Mucosa of descending colon (tissue), 3 donors: Measurements from ENCODE around the gene MSS51. TPM values are rescaled to one million over a fixed set of nuclear protein-coding genes. Genes with fewer than 3 reads are reported as not detected.
"Not testable (repeated sequence)": the region's sequence is repeated elsewhere in the genome, so short reads cannot be mapped to it uniquely, and the experiment has no call there.

ENCODE experiments used
- ATAC-seq: fragments of 200-7000 bp; cut with Tn5 transposase; one replicate; pipeline ENCODE4 v1.9.1; 2020; ENCODE audit warnings: mild to moderate bottlenecking, moderate library complexity
- DNase-seq, 3 donors: peaks; one replicate each; pipeline ENCODE4 v3.0.0-alpha.2; 2020
- H3K36me3 ChIP-seq: fragments of 200-600 bp; one replicate; pipeline ENCODE4 v1.8.0; 2021; ENCODE audit warnings: low read depth, mild to moderate bottlenecking
- H3K4me1 ChIP-seq: fragments of 200-600 bp; one replicate; pipeline ENCODE4 v1.8.0; 2021; ENCODE audit warnings: low read depth, mild to moderate bottlenecking
- H3K4me3 ChIP-seq: fragments of 200-600 bp; one replicate; pipeline ENCODE4 v1.8.0; 2021; ENCODE audit warnings: mild to moderate bottlenecking
- H3K9me3 ChIP-seq: fragments of 200-600 bp; one replicate; pipeline ENCODE4 v1.8.0; 2021; ENCODE audit warnings: mild to moderate bottlenecking
- CTCF ChIP-seq: fragments of 200-600 bp; IDR thresholded peaks from one replicate; pipeline ENCODE4 v1.8.0; 2022; ENCODE audit warnings: antibody characterized with exemption, mild to moderate bottlenecking
- intact Hi-C, 2 donors: fragments of 100-400 bp; cut with DNase I in 1 of 2; cut with micrococcal nuclease in 1 of 2; formaldehyde crosslinking; loops; one replicate each; pipeline versions ENCODE4 v1.11.0 to v1.11.1; 2022; cut with DNase I, micrococcal nuclease
- total RNA-seq, 3 donors: library from RNA; stranded (reverse); fragmentation: NEBNext Ultra II Directional in 2 of 3; extraction: Animal tissue kit (Norgen Biotek cat#: 25700) in 2 of 3; gene quantifications; one replicate each; pipeline versions ENCODE4 v1.2.1 to v1.2.4, GENCODE V29; 2021 to 2023
- donor health status: DM: no; HTN: no; CAD: no; lungs with moderate emphysema.
- donor health status: DM: no; HTN: no; CAD: no.
- donor health status: DM: no; HTN: yes; CAD: no.

The MSS51 gene
- total RNA-seq, 3 donors from 2014 or later, result 1.8 to 2.8 (median 2.7) TPM

DNA sequence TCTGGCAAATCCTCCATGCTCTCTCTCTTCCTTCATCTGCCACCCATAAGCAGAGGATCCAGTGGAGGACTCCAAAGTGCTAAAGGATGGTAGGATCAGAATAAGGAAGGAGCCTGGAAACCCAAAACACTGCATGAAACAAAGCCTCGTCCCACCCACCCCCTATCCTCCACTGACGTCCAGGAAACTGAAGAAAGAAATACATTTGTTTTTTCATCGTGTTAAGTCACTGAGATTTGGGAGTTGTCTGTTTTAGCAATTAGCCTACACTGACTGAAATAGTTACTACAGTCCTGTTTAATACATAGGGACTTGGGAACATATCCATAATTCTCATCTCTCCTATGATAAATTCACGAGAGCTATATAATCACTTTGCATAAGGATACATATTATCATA is 34.3 kb downstream of the MSS51 start:
- DNase-seq (no peak), ATAC-seq (no peak)
- no peak overlapping the region for H3K4me3 ChIP-seq
- no peaks in the 10 kb centered on the region for H3K9me3 ChIP-seq
- no peaks in the 10 kb centered on the region for H3K4me1 ChIP-seq
- no peak for TF ChIP-seq CTCF
- intact Hi-C loops, result no loop called here
- peaks cover 9% of the 10 kb centered on the region for H3K36me3 ChIP-seq

DNA sequence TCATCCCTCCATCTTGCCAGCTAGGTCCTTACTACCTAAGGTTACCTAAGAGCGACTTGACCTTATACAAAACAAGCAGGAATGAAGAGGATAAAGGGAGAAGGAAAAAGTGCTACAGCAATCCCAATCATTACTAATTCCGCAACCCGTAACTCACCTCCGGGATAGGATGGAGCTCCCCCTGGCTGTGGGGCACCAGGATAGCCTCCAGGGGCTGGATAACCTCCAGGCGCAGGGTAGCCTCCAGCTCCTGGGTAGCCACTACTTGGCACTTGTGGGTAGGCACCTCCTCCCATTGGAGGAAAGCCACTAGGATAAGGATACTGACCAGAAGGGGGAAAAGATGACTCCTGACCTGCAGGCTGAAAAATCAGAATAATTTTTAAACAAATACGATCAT is 35.3 kb downstream of the MSS51 start:
- intact Hi-C loops, result no loop called here
- Histone ChIP-seq H3K36me3 (peaks cover 9% of the 10 kb centered on the region), H3K9me3 (no peaks in the 10 kb centered on the region), H3K4me1 (no peaks in the 10 kb centered on the region), H3K4me3 (no peak overlapping the region)
- ATAC-seq (peak; percentile 41), DNase-seq (no peak)
- no peak for TF ChIP-seq CTCF

DNA sequence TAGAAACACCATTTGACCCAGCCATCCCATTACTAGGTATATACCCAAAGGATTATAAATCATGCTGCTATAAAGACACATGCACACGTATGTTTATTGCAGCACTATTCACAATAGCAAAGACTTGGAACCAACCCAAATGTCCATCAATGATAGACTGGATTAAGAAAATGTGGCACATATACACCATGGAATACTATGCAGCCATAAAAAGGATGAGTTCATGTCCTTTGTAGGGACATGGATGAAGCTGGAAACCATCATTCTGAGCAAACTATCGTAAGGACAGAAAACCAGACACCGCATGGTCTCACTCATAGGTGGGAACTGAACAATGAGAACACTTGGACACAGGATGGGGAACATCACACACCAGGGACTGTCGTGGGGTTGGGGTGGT is 39.0 kb downstream of the MSS51 start:
- intact Hi-C loops, H3K4me3 ChIP-seq, H3K36me3 ChIP-seq, DNase-seq, ATAC-seq, H3K4me1 ChIP-seq, H3K9me3 ChIP-seq: not testable (repeated sequence)

DNA sequence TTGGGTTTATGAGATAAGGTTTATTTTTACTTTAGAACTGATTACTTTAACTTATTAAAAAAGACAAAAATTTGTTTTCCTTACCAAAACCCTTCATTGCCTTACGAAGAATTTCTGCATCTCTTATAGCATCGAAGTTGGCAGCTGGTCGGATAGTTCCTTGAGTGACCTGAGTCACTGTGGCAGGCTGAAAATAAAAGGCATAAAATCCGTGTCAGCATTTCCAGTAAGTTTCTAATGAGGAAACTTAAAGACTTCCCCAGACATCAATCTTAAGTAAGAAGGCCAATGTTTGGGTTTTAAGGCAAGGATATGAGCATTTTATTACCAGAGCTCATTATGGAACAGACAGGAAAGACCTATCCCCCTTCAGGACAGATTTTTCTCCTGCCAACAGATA is 45.1 kb downstream of the MSS51 start:
- no peaks in the 10 kb centered on the region for H3K9me3 ChIP-seq
- ATAC-seq, result no peak
- no peaks in the 10 kb centered on the region for H3K4me1 ChIP-seq
- TF ChIP-seq CTCF, result no peak
- DNase-seq, result no peak
- intact Hi-C loops, result no loop called here
- no peak overlapping the region for H3K4me3 ChIP-seq
- no peaks in the 10 kb centered on the region for H3K36me3 ChIP-seq

DNA sequence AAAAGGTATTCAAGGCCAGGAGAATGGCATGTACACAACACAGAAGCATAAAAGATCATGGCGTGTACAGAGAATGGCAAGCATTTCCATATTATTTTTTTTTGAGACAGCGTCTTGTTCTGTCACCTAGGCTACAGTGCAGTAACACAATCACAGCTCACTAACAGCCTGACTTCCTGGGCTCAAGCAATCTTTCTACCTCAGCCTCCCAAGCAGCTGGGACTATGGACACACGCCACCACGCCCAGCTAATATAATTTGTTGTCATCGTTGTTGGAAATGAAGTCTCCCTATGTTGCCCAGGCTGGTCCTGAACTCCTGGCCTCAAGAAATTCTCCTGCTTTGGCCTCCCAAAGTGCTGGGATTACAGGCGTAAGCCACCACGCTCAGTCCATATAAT is 46.8 kb downstream of the MSS51 start:
- intact Hi-C loops, result no loop called here
- DNase-seq (no peak), ATAC-seq (peak; percentile 67)
- H3K4me1 ChIP-seq, result no peaks in the 10 kb centered on the region
- H3K36me3 ChIP-seq, result no peaks in the 10 kb centered on the region
- H3K4me3 ChIP-seq, result no peak overlapping the region
- no peaks in the 10 kb centered on the region for H3K9me3 ChIP-seq
- no peak for TF ChIP-seq CTCF

DNA sequence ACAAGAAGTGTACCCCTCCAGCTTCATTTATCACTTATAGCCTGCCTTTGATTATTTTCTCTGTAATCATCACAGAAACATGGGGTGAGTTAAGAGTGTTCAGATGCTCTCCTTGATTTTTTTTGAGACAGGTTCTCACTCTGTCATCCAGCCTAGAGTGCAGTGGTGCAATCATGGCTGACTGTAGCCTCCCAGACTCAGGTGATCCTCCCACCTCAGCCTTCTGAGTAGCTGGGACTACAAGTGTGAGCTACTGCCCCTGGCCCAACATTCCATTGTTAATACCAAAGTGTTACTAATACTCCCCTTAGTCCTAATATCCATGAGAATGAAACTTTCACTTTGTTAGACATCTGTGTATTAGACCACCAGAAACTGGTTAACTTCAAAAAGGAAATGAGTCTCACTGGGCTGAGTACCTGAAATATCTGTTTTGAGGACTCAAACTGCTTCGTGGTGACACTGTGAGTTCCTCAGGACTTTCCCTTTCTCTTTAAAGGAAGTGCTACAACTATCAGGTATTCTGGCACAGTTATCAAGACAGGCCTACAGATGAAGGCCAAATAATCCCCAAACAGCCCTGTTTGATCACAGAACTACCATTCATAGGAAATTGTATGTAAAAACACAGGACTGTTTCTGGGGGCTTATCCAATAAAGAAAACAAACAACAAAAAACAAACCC is 54.2 kb downstream of the MSS51 start:
- Histone ChIP-seq H3K4me3 (no peak overlapping the region), H3K4me1 (no peaks in the 10 kb centered on the region), H3K9me3 (no peaks in the 10 kb centered on the region), H3K36me3 (peaks cover 5% of the 10 kb centered on the region)
- ATAC-seq (no peak), DNase-seq (no peak)
- TF ChIP-seq CTCF, result no peak
- intact Hi-C loops, result no loop called here
